Osteoblast (primary cell): ENCODE data around the gene TENM3. TPM values are rescaled to one million over a fixed set of nuclear protein-coding genes. Genes with fewer than 3 reads are reported as not detected.

Source experiments
- DNase-seq: peaks from one replicate; pipeline ENCODE4 v3.0.0; 2011; ENCODE audit warnings: low spot score, mixed read lengths; ENCODE audit not compliant: insufficient read length; ENCODE audit errors: missing footprints
- H2AFZ ChIP-seq: 2 replicates; pipeline ENCODE4 v1.6.0; 2011; ENCODE audit warnings: mild to moderate bottlenecking, low read length
- H3K27ac ChIP-seq: 2 replicates; pipeline ENCODE4 v1.5.1; 2011; ENCODE audit warnings: mild to moderate bottlenecking, low read depth, low read length, moderate library complexity
- H3K27me3 ChIP-seq: 2 replicates; pipeline ENCODE4 v1.6.0; 2012; ENCODE audit warnings: mild to moderate bottlenecking, control low read depth, inconsistent platforms, low read length, moderate library complexity; ENCODE audit not compliant: insufficient read depth
- H3K36me3 ChIP-seq: 2 replicates; pipeline ENCODE4 v1.5.1; 2011; ENCODE audit warnings: mild to moderate bottlenecking, low read length, control low read depth, moderate library complexity; ENCODE audit not compliant: insufficient read depth
- H3K4me1 ChIP-seq: 2 replicates; pipeline ENCODE4 v1.5.1; 2011; ENCODE audit warnings: mild to moderate bottlenecking, low read length, control low read depth, moderate library complexity; ENCODE audit not compliant: insufficient read depth
- H3K4me2 ChIP-seq: 2 replicates; pipeline ENCODE4 v1.6.0; 2011; ENCODE audit warnings: mild to moderate bottlenecking, low read length; ENCODE audit not compliant: insufficient read depth
- H3K4me3 ChIP-seq: fragments of 200-600 bp; sonication (generic); 3 replicates; pipeline ENCODE4 v1.5.1; 2012; ENCODE audit warnings: mild to moderate bottlenecking, low read length, inconsistent platforms; ENCODE audit not compliant: insufficient read depth
- H3K79me2 ChIP-seq: 2 replicates; pipeline ENCODE4 v1.6.0; 2012; ENCODE audit warnings: mild to moderate bottlenecking, low read length, control low read depth, inconsistent platforms; ENCODE audit not compliant: insufficient read depth
- H3K9me3 ChIP-seq: 2 replicates; pipeline ENCODE4 v1.5.1; 2011; ENCODE audit warnings: low read depth, low read length, control low read depth
- H4K20me1 ChIP-seq: 2 replicates; pipeline ENCODE4 v1.6.0; 2012; ENCODE audit warnings: mild to moderate bottlenecking, low read length, control low read depth; ENCODE audit not compliant: insufficient read depth
- CTCF ChIP-seq: IDR thresholded peaks from 2 replicates; pipeline ENCODE4 v1.5.1; 2011; ENCODE audit warnings: mild to moderate bottlenecking, low read depth, low read length, moderate library complexity; ENCODE audit errors: extremely low read depth
- total RNA-seq: library from RNA; depleted of rRNA; stranded (reverse); fragments of >200 nt; gene quantifications from 2 replicates; pipeline ENCODE4 v1.2.3, GENCODE V29; 2012

TENM3 gene
- total RNA-seq, 1 donor = 59.0 TPM

- Histone ChIP-seq H3K79me2 (no peaks in the 10 kb centered on the region), H3K4me3 (no peak overlapping the region), H3K27me3 (no peaks in the 10 kb centered on the region), H3K9me3 (no peaks in the 10 kb centered on the region), H3K27ac (no peak overlapping the region), H3K4me2 (no peak overlapping the region), H3K4me1 (no peaks in the 10 kb centered on the region), H3K36me3 (no peaks in the 10 kb centered on the region), H4K20me1 (no peaks in the 10 kb centered on the region), H2AFZ (no peak overlapping the region)
- no peak for TF ChIP-seq CTCF
- no peak for DNase-seq
Measured at GRCh38 chr4:182537031-182537795, 294.0 kb downstream of the TENM3 start.

GRCh38 chr4:182538031-182538430 is 294.8 kb downstream of the TENM3 start:
- Histone ChIP-seq H3K27ac (no peak overlapping the region), H2AFZ (no peak overlapping the region), H3K4me2 (no peak overlapping the region), H3K4me3 (no peak overlapping the region), H3K9me3 (no peaks in the 10 kb centered on the region), H4K20me1 (no peaks in the 10 kb centered on the region), H3K79me2 (no peaks in the 10 kb centered on the region), H3K36me3 (no peaks in the 10 kb centered on the region), H3K4me1 (no peaks in the 10 kb centered on the region), H3K27me3 (no peaks in the 10 kb centered on the region)
- TF ChIP-seq CTCF = no peak
- DNase-seq = no peak

GRCh38 chr4:182540496-182540895 is 297.3 kb downstream of the TENM3 start:
- Histone ChIP-seq H3K4me3 (no peak overlapping the region), H3K79me2 (no peaks in the 10 kb centered on the region), H3K4me1 (no peaks in the 10 kb centered on the region), H3K27me3 (no peaks in the 10 kb centered on the region), H3K36me3 (no peaks in the 10 kb centered on the region), H3K27ac (no peak overlapping the region), H3K4me2 (no peak overlapping the region), H3K9me3 (no peaks in the 10 kb centered on the region), H2AFZ (no peak overlapping the region), H4K20me1 (no peaks in the 10 kb centered on the region)
- TF ChIP-seq CTCF = no peak
- no peak for DNase-seq

- TF ChIP-seq CTCF = no peak
- H3K27me3 ChIP-seq = no peaks in the 10 kb centered on the region
Measured at GRCh38 chr4:182547435-182547834, 304.2 kb downstream of the TENM3 start.

More at GRCh38 chr4:182547435-182547834, 304.2 kb downstream of the TENM3 start:
- Histone ChIP-seq H4K20me1 (no peaks in the 10 kb centered on the region), H3K79me2 (no peaks in the 10 kb centered on the region), H2AFZ (no peak overlapping the region), H3K27ac (no peak overlapping the region), H3K4me3 (no peak overlapping the region), H3K4me2 (no peak overlapping the region), H3K36me3 (no peaks in the 10 kb centered on the region), H3K4me1 (no peaks in the 10 kb centered on the region), H3K9me3 (no peaks in the 10 kb centered on the region)
- DNase-seq = no peak
